GM18526 (cell line): ENCODE data around the gene RAD51.

Experiments used
- POLR2A ChIP-seq: IDR thresholded peaks from 3 replicates; pipeline ENCODE4 v1.6.1; 2011; ENCODE audit not compliant: insufficient read length; ENCODE audit errors: extremely low read depth

Gene RAD51

DNA sequence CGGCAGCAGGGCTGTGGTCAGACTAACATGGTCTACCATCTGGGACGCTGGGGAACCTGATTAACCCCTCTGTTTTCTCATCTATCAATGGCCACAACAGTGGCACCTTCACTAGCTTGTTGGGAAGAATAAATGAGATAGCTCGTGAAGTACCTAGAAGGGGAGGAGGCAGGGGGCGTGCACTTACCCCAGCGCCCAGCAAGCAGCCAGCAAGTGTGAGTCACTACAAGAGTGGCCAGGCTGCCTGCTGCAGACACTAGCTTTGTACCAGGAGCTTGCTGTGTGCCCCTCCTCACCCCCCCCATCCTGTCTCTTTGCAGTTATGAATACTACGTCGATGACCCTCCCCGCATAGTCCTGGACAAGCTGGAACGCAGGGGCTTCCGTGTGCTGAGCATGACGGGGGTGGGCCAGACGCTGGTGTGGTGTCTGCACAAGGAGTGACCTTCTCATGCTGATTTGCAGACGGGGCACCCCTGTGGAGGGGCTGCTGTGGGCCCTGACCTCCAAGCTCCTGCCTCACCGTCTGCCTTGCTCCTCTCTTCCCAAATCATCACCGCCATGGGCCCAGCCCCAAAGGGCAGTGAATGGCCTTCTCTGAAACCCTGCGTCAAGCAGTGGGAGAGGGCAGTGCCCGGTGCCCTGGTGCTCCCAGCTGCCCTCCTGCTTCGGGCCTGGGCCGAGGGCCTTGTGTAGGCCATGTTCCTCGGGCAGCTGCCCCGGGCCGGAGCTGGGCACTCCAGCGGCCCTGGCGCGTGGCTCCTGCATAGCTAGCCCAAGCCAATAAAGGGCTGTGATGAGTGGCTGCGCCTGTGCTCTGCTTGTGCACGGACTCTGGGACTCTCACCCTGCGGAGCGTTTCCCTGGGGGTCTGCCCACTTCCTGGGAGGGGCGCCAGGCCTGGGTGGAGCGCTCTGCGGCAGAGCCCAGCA is 72.2 kb downstream of the RAD51 start:
- no peak for TF ChIP-seq POLR2A

DNA sequence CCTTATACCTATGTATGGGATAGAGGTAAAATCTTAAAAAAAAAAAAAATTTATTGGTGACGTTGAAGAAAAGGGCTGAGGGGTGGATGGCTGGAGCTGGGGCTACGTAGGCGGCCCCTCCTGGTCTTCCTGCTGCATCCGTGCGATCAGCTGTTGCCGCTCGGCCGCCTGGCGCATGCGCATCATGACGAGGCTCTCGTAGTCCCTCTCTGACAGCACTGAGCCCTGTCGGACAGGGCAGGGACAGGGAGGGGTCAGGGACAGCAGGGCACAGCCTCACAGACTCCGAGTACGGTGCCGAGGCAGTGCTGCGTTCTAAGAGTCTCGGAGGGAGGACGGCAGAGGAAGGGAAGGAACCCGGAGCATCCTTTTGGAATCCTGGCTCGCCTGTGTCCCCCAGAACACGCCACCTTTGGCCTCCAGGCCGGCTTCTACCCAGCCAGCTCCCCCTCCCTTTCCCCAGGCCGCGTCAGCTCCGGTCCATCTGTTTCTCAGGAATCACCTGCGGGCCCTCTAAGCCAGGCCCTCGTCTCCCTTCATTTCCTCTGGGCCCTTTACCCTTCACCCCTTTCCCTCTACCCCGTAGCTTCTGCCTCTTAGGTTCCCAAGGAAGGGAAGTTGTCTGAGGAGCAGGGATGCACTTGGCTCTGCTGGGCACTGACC is 73.0 kb downstream of the RAD51 start:
- TF ChIP-seq POLR2A = no peak

DNA sequence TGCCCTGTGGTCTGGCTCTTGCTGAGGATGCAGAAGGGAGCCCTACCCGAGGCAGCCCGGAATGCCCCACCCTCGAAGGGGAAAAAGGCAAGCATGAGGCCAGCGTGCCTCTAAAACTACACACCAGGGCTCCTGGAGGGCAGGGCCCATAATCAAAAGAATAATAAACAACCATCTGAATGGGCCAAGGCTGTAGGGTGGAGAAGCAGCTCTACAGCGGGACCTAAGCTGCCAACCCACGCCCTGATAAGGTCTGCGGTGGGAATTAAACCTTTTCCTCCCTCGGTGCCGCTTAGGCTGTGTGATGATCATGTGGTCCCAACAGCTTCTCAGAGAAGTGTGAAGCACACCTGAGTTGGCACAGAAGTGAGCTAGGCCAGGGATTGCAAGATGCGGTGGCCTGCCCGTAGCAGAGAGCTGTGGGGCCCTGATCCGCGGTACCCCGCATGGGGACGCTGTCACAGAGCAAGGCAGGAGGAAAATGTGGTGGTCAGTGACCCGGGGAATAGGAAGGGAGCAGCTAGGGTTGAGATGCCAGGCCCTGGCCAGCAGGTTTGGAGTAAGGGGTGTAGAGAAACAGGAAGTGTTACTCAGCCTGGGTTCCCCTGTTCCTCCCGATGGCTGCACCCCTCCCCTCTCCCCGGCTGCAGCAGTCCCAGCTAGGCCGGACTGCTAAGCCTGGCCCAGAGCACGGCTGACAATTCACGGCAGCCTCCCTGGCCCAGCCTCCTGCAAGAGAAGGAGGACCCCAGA is 73.7 kb downstream of the RAD51 start:
- no peak for TF ChIP-seq POLR2A

DNA sequence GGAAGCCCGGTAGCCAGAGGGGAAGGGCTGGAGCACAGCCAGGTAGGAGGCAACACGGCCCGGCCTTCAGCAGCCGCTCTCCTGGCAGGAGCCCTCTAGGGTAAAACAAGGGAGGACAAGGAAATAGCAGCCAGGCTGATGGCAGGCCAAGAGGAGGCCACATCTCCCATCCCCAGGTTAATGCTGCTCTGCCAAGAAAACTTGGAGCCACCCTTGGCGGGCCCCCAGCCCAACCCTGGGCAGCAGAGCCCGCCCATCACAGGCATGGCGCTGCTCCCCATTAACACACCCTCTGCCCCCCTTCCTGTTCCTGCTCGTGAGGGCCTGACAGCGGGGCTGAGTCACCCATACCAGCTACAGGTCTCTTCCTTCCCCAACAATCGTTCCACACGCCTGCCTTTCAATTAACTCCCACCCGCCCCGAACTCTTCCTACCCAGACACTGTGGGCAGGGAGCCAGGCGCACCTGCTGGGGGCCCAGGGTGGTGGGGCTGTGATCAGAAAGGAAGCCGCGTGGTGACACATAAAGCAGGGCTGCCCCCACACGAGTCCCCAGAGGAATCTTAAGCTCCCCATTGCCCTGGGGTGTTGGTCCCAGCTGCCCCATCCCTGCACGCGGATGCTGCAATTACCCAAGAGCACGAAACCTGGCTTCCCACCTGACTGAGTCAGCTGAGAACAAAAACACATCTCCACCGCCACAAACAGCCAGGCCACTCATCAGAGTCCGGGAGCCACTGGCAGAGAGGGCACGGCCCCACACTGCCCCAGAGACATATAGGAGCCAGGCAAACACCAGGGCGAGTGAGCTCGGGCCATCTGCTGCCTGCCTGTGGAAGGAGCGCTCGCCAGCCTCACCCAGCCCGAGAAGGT is 74.5 kb downstream of the RAD51 start, which contains the start of gene C15orf62:
Gene C15orf62, plus strand, starts transcription at position 707 of the 873 bp plus-strand sequence. CDS start 516 bp downstream, outside the sequence.
- peak; percentile 19 for TF ChIP-seq POLR2A

DNA sequence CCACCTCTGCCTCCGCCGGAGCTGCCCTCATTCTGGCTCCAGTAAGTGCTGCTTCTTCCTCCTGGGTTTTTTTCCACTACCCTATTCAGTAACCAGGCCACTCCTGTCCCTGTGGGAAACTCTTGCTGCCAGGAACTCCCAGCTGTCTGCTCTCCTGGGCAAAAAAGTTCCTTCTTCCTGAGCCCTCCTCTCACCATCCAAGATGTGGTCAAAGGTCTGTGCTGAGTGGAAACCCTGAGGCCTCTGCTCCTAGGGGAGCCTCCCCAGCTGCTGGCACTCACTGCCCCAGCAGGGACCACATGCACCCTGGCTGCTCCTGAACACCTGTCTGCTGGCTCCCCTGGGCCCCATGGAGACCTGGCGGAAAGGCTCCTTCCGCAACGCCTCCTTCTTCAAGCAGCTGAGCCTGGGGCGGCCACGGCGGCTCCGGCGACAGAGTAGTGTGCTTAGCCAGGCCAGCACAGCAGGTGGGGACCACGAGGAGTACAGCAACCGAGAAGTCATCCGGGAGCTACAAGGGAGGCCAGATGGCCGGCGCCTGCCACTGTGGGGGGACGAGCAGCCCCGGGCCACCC is 75.3 kb downstream of the RAD51 start:
- TF ChIP-seq POLR2A = no peak

DNA sequence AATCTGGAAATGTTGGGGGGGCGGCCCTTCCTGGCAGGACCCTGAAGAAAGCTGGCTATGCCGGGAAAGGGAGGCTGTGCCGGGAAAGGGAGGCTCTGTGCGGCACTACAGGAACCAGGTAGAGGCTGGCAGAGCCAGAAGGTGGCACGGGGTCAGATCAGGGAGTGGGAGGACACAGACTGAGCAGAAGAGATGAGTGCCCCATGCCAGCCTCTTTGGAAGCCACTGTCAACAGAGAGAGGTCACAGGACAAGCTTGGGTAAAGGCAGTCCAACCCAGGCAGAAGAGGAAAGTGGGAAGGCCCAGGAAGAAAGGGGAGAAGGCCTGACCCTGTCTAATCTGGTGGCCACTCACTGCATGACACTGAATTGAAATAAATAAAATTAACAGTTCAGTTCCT is 76.3 kb downstream of the RAD51 start:
- TF ChIP-seq POLR2A = no peak

DNA sequence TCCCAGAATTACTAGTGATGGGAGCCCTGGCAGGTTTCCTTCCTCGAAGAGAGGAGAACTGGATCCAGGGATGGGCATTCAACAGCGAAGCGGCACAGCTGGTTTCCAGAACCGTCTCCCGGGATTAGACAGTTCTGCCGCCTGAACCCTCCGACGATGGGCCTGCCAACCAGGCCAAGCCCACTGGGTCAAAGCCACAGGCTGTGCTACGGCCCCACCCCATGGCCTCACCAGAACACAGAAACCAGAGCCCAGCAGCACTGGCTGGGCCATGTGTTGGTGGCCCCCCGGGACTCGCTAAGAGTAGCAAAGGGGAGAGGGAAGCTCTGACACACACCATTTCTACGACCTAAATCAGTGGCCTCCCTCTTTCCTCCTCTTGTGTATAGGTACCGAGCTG is 77.0 kb downstream of the RAD51 start:
- no peak for TF ChIP-seq POLR2A

DNA sequence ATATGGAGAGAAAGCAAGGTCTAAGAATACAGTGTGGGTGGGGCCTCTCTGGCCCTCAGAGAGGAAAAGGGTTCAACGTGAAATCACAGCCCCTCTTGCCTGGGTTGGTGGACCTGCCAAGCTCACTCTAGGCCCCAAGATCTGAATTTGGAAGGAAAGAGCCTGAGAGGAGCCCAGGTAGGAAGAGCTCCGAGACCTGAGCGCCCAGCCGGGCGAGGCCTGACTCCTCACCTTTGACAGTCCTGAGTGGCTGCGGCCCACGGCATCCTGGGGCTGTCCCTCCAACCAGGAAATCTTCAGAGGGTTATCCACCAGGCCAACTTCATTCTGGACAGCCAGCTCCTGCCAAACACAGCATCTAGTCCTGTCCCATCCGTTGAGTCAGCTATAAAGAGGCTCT is 78.5 kb downstream of the RAD51 start:
- no peak for TF ChIP-seq POLR2A

DNA sequence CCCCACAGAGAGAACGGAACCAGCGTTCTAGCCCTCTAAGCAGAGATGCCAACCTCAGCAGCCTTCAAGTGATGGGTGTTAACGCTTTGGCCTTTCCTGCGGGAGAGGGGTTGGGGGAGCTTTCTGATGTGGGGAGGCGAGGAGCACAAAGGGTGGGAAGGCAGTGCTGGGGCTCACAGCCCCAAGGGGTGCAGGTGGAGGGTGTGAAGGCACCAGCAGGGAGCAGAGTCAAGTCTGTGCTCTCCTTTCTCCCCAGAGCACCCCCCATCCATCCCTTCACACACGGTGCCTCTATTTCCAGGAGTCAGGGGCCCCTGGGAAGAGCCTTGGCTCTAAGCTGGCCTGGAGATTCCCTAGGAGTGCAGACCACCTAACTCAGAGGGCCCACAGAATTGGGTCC is 78.9 kb downstream of the RAD51 start:
- TF ChIP-seq POLR2A = no peak

DNA sequence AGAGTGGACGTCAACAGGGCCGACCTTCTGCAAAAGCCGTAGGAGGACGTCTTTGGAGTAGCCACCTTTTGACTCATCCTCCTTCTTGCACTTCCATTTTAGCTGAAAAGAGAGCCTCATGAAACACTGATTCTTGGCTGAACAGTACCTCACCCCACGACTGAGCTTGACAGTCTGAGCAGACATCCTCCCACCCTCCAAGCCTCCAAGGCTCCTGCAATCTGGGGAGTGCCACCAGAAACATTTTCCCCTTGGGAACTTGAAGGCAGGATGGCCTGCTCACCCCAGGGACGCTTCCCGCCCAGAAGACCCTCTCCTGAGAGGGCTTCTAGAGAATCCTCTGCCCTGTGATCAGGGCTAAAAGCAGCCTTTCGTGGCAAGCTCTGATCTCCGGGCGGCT is 80.0 kb downstream of the RAD51 start:
- no peak for TF ChIP-seq POLR2A

DNA sequence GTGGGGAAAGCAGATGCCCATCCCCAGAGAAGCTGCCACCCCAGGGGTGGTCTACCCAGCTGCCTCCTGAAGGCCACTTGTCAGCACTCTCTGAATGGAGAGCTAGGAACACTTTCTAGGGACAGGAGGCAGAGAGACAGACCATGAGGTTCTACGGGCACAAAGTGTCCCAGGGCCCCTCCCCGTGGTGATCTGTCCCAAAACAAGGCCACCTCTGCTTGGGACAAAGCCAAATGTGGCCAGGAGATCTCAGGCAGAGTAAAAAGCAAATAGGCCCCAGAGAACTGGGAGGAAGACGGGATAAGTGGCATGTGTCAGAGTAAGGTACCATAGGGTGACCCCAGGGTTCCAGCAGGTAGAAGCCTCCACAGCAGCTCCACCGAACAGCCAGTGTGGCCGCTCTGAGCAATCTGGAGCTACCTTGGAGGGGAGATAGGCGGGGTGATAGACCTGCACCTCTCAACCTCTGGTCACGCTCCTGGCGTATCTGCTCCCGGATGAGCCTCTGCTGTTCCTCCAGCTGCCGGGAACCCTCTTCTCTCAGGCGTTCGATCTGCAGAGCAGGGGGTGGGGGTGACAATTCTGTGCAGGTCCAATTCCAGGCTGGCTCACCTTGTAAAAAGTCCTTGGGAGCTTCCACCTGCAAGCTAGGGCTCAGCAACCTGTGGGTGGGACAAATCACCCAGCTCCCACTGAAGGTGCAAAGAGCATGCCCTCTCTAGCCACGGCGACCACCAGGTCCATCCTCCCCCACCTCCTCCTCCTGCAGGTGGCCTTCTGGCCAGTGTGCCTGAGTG is 81.0 kb downstream of the RAD51 start:
- no peak for TF ChIP-seq POLR2A

DNA sequence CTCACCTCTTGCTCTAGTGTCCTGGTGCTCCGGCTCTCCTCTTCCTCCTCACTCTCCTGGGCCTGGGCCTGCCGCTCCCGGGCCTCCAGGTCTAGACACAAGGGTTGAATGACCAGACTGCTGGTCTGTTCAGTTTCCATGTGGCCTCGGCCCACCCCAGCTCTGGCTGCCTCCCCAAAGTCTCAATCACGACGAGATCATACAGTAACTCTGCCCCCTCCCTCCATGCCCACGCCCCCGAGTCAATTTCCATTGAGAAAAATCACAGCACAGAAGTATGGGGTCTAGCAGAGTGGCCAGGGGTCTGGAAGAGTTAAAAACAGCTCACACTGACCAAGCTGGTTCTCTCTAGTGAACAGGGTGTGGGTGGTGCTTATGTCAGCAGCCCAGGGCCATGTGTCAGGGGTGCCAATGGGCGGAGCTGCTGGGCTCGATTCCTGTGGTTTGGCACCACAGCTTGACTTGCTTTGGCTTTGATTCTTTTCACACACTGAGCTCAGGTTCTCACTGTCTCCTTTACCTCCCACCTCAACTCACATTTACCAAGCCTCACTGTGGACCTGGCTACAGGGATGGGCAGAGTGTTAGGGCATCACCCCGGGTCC is 81.7 kb downstream of the RAD51 start:
- no peak for TF ChIP-seq POLR2A
